Smooth muscle cell of bladder (primary cell): Measurements from ENCODE around the gene MBLAC1. TPM values are rescaled to one million over a fixed set of nuclear protein-coding genes. Genes with fewer than 3 reads are reported as not detected.

ENCODE experiments used
- total RNA-seq: library from RNA; depleted of rRNA; stranded (reverse); fragments of >200 nt; gene quantifications from 2 replicates; pipeline ENCODE4 v1.2.3, GENCODE V29; 2014

The MBLAC1 gene
- total RNA-seq, result 2.4 and 2.5 TPM in 2 replicates

GRCh38 chr7:100126931-100127865, at the start of gene MBLAC1:
Gene MBLAC1 (plus strand): TSS chr7:100126967. CDS start chr7:100127396, 429 bp downstream.

GRCh38 chr7:100081535-100082102, 45.1 kb upstream of the MBLAC1 start, which contains the start of gene ZNF3:
Gene ZNF3 (minus strand): TSS chr7:100081723. CDS start chr7:100077357, 4,366 bp downstream.

GRCh38 chr7:100088621-100089457, 37.9 kb upstream of the MBLAC1 start, which contains the start of gene COPS6:
Gene COPS6 (plus strand): TSS chr7:100088969. CDS start chr7:100088991, 22 bp downstream.

GRCh38 chr7:100101016-100101862, 25.5 kb upstream of the MBLAC1 start, which contains the start of the genes AP4M1 and MCM7:
Gene AP4M1 (plus strand): TSS chr7:100101643. CDS start chr7:100101715, 72 bp downstream.
Gene MCM7 (minus strand): TSS chr7:100101397. CDS start chr7:100101294, 103 bp downstream.

GRCh38 chr7:100119072-100119969, 7.4 kb upstream of the MBLAC1 start, which contains the start of the genes CNPY4 and TAF6:
Gene CNPY4 (plus strand): TSS chr7:100119634. CDS start chr7:100119745, 111 bp downstream.
Gene TAF6 (minus strand): TSS chr7:100119358. CDS start chr7:100114209, 5,149 bp downstream.

GRCh38 chr7:100148559-100149328, 22.0 kb downstream of the MBLAC1 start, which contains the start of gene LAMTOR4:
Gene LAMTOR4 (plus strand): TSS chr7:100148918. CDS start chr7:100148973, 55 bp downstream.

GRCh38 chr7:100158229-100159098, 31.7 kb downstream of the MBLAC1 start, which contains the start of gene TRAPPC14:
Gene TRAPPC14 (minus strand): TSS chr7:100158723. CDS start chr7:100158499, 224 bp downstream.

GRCh38 chr7:100177045-100178001, 50.6 kb downstream of the MBLAC1 start, which contains the start of the genes GPC2 and STAG3:
Gene GPC2 (minus strand): TSS chr7:100177381. CDS start chr7:100177199, 182 bp downstream.
Gene STAG3 (plus strand): TSS chr7:100177918. CDS start chr7:100180557, 2,639 bp downstream.

Other genes with a start within 250 kb of the MBLAC1 start
- 0.18 and 0.43 TPM in 2 replicates for gene OR2AE1, start 249.9 kb upstream of the MBLAC1 start, total RNA-seq
- gene TRIM4, start 207.4 kb upstream of the MBLAC1 start, total RNA-seq, result 24.5 and 34.3 TPM in 2 replicates
- gene GJC3, start 197.3 kb upstream of the MBLAC1 start, total RNA-seq, result under 0.01 and 0.09 TPM in 2 replicates
- 0.09 TPM in 1 of 2 replicates, not detected in the other for gene AZGP1, start 150.9 kb upstream of the MBLAC1 start, total RNA-seq
- gene ZKSCAN1, start 111.4 kb upstream of the MBLAC1 start, total RNA-seq, result 32.1 and 42.8 TPM in 2 replicates
- 6.5 and 12.2 TPM in 2 replicates for gene ZSCAN21, start 77.2 kb upstream of the MBLAC1 start, total RNA-seq
- 24.7 and 28.8 TPM in 2 replicates for gene ZNF3, start 45.2 kb upstream of the MBLAC1 start, total RNA-seq
- 133 and 170 TPM in 2 replicates for gene COPS6, start 38.0 kb upstream of the MBLAC1 start, total RNA-seq
- 18.2 and 18.8 TPM in 2 replicates for gene MCM7, start 25.6 kb upstream of the MBLAC1 start, total RNA-seq
- 22.0 and 29.0 TPM in 2 replicates for gene AP4M1, start 25.3 kb upstream of the MBLAC1 start, total RNA-seq
- gene TAF6, start 7.6 kb upstream of the MBLAC1 start, total RNA-seq, result 21.8 and 27.4 TPM in 2 replicates
- 35.8 and 61.8 TPM in 2 replicates for gene CNPY4, start 7.3 kb upstream of the MBLAC1 start, total RNA-seq
- 90.4 and 133 TPM in 2 replicates for gene LAMTOR4, start 22.0 kb downstream of the MBLAC1 start, total RNA-seq
- gene TRAPPC14, start 31.8 kb downstream of the MBLAC1 start, total RNA-seq, result 5.8 and 10.4 TPM in 2 replicates
- gene GAL3ST4, start 41.6 kb downstream of the MBLAC1 start, total RNA-seq, result 1.8 and 2.4 TPM in 2 replicates
- 0.85 and 1.1 TPM in 2 replicates for gene GPC2, start 50.4 kb downstream of the MBLAC1 start, total RNA-seq
- 0.28 TPM in 2 replicates for gene STAG3, start 51.0 kb downstream of the MBLAC1 start, total RNA-seq
- not detected in 2 replicates for gene PVRIG, start 93.0 kb downstream of the MBLAC1 start, total RNA-seq
- not detected in 2 replicates for gene SPDYE3, start 180.7 kb downstream of the MBLAC1 start, total RNA-seq
- gene PILRB, start 231.2 kb downstream of the MBLAC1 start, total RNA-seq, result 3.7 and 6.6 TPM in 2 replicates
- 0.18 and 0.28 TPM in 2 replicates for gene PILRA, start 246.5 kb downstream of the MBLAC1 start, total RNA-seq